Astrocyte of the cerebellum (primary cell): Measurements from ENCODE around the gene MECR.

Source experiments
- DNase-seq: peaks from one replicate; pipeline ENCODE4 v3.0.0-alpha.2; 2011; ENCODE audit warnings: low read depth
- H3K4me3 ChIP-seq: 2 replicates; pipeline ENCODE4 v1.5.1; 2011; ENCODE audit warnings: mild to moderate bottlenecking, low read depth, low read length, moderate library complexity
- in situ Hi-C: cut with HindIII; loops from 2 replicates; pipeline ENCODE4 v1.10.0; 2017; ENCODE audit warnings: low sequenced_read_pairs
- TF ChIP-seq, protein P1 (sequence below): IDR thresholded peaks from 2 replicates; pipeline ENCODE4 v1.5.1; 2012; ENCODE audit warnings: low read length, low read depth, moderate library complexity, mild to moderate bottlenecking; ENCODE audit errors: missing control alignments

The MECR gene

DNA sequence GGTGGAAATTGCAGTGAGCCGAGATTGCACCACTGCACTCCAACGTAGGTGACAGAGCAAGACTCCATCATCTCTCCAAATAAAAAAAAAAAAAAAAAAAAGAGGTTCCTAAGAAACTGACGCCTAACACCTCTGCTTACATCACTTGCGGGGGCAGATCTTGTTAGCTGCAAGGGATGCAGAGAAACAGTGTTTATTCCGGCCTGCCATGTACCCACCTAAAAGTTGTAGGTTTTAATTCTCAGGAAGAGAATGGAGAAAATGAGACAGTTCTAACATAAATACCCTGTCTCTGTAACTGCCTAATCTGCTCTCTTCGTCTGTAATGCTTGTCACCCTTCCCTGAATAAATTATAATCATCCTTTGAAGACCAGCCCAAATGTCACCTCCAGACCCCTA is 40.0 kb downstream of the MECR start:
- no peak for DNase-seq
- TF ChIP-seq, protein P1, sequence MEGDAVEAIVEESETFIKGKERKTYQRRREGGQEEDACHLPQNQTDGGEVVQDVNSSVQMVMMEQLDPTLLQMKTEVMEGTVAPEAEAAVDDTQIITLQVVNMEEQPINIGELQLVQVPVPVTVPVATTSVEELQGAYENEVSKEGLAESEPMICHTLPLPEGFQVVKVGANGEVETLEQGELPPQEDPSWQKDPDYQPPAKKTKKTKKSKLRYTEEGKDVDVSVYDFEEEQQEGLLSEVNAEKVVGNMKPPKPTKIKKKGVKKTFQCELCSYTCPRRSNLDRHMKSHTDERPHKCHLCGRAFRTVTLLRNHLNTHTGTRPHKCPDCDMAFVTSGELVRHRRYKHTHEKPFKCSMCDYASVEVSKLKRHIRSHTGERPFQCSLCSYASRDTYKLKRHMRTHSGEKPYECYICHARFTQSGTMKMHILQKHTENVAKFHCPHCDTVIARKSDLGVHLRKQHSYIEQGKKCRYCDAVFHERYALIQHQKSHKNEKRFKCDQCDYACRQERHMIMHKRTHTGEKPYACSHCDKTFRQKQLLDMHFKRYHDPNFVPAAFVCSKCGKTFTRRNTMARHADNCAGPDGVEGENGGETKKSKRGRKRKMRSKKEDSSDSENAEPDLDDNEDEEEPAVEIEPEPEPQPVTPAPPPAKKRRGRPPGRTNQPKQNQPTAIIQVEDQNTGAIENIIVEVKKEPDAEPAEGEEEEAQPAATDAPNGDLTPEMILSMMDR, result no peak
- in situ Hi-C loops, result no loop called here
- no peak overlapping the region for H3K4me3 ChIP-seq

DNA sequence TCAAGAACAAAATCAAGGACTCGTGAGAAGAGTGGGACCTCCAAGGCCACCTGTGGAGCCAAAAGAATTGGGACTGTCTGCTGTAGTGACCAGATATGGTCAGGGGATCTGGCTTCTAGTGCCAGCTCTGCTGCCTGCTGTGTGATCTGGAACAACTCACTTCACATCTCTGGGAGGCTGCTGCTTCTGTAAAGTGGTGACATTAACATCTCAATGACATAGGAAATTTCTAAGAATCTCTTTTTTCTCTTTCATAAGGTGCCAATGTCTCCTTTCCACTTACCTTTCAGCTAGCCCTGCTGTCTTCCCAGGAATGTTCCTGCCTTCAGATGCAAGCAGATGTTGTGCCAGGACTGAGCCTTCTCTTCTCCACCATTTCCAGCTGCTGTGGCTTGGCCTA is 44.0 kb downstream of the MECR start:
- TF ChIP-seq, protein P1, result no peak
- DNase-seq, result no peak
- in situ Hi-C loops, result no loop called here
- H3K4me3 ChIP-seq, result no peak overlapping the region

DNA sequence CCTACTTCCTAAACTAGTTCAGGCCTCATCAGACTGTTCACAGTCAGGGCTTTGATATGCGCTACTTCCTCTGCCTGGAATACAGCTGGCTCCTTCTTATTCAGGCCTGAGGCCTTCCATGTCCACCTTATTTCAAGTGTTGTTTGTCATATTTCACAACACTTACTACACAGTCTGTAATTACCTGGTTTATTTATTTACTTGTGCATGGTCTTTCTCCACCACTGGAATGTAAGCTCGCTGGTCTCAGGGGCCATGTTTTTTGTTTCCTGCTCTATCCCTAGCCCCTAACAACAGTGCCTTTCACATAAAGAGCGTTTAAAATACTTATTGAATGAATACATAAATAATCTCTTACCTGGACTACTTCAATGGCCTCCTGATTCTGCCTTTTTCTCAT is 44.5 kb downstream of the MECR start:
- in situ Hi-C loops, result no loop called here
- no peak overlapping the region for H3K4me3 ChIP-seq
- no peak for DNase-seq
- TF ChIP-seq, protein P1, result no peak

DNA sequence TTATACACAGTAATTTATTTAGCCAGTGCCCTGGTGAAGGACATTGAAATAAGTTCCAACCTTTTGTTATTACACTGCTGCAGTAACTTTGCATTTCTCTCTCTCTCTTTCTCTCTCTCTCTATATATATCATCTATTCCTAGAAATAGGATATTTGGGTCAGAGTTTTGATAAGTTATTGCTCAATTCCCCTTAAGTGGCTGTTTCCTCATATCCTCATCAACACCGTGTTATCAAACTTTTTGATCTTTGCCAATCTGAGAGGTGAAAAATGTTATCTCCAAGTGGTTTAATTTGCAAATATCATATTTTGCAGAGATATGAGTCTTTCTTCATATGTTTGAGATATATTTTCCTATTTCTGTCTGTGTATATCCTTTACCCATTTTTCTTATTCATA is 47.4 kb downstream of the MECR start:
- no peak overlapping the region for H3K4me3 ChIP-seq
- in situ Hi-C loops, result no loop called here
- no peak for DNase-seq
- TF ChIP-seq, protein P1, result no peak

DNA sequence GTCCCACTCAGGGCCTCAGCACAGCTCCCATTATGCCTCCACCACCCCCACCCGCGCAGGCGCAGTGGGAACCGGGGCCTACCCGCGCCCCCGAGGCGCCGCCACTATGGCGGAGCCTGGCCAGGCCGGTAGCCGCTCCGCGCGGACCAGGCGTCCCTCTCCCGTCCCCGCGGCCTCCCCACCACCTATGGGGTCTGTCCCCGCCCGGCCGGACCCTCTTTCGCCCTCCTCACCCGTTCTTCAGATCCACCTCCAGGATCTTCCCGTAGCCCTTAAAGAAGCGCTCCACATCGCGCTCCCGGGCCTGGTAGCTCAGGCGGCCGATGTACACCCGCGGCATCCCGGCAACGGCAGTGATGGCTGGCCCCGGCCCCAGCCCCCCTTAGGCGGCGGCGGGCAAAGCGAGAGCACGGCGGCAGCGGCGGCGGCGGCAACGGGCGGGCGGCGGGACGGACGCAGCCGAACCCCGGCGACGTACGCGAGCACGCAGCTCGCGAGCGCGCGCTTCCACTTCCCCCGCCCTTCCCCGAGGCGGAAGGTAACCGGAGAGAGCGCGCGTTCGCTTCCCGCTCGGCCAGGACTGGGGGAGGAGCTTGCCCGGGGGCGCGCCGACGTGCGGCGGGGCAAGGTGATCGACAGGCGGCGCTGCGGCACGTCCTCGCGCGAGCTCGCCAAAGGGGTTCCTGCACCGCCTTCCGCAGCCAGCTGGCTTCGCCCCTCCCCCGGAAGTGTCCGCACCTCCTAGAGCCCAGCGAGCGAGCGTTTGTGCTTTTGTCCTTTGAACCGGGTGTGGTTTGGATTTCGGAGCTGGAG is 49.1 kb downstream of the MECR start, which contains the start of gene SRSF4:
Gene SRSF4 (minus strand): TSS at position 488 of the 813 bp plus-strand sequence. CDS start 148 bp downstream, at position 340.
- peak within 1 kb of the TSS; percentile 92 for H3K4me3 ChIP-seq
- TF ChIP-seq, protein P1, result peak; percentile 57
- DNase-seq, result peak; percentile 95
- in situ Hi-C loops, result no loop called here

DNA sequence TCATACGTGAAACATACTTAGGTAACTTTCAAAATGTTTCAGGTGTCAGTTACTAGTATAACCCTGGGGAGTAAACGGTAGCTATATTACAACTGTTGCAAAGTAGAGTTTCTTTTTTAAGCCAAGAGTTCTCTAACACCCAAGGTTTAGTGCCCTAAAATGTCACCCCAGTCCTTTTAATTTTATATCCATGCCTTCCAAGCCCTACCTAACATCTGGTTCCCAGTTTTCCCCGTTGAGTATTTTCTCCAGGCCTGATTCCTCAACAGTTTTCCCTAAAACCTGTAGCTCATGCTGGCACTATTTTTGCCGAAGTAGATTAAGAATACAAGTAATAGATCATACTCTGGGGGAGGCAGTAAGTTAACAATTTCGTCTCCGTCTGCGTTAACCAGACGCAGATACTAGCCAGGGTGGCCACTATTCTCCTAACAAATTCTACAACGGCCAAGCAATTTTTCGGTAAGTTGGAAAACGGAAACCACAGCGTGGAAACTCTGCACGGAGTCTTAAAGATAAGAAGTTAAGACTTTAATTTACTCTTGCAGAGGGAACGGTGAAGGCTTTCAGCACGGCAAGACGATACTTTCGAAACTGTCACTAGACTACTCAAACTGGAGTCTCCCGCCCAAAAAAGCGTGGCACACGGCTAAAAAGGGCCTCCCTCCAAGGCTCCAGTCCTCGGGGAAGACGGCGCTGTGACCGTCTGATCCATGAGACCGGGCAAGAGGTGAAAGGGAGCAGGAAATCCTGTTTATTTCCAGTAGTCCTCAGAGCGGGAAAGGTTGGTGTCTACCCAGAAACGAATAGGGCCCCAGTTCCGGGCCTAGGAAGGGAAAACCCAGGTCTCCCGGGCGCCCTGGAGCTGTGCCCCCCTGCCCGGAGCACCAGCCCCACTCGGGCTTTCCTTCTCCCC is 50.0 kb downstream of the MECR start:
- DNase-seq, result no peak
- TF ChIP-seq, protein P1, result no peak
- in situ Hi-C loops, result no loop called here
- H3K4me3 ChIP-seq, result peak overlapping the region; percentile 92
